Prostate gland (tissue), 2 donors: ENCODE measurements around the gene KPNA3. TPM values are rescaled to one million over a fixed set of nuclear protein-coding genes. Genes with fewer than 3 reads are reported as not detected.

Experiments used
- DNase-seq: peaks from one replicate; pipeline ENCODE4 v3.0.0-alpha.2; 2019; ENCODE audit warnings: low spot score
- H3K27ac ChIP-seq, 2 donors: fragments of 200-600 bp; sonication (generic); 2 replicates each; pipeline ENCODE4 v1.5.1; 2017 to 2019
- H3K27me3 ChIP-seq: fragments of 200-600 bp; sonication (generic); replicated peaks from 2 replicates; pipeline ENCODE4 v1.5.1; 2019; ENCODE audit not compliant: insufficient read depth
- H3K36me3 ChIP-seq, 2 donors: fragments of 200-600 bp; sonication (generic); 1 replicate in 1 of 2; 2 replicates in 1 of 2; pipeline versions ENCODE4 v1.5.1 to v1.8.1; 2017 to 2019
- H3K4me1 ChIP-seq: fragments of 200-600 bp; sonication (generic); replicated peaks from 2 replicates; pipeline ENCODE4 v1.5.1; 2019
- H3K4me3 ChIP-seq, 2 donors: fragments of 200-600 bp; sonication (generic); 2 replicates each; pipeline ENCODE4 v1.5.1; 2017 to 2019
- H3K9me3 ChIP-seq: fragments of 200-600 bp; sonication (generic); 2 replicates; pipeline ENCODE4 v1.5.1; 2017
- CTCF ChIP-seq, 4 experiments: fragments of 200-600 bp in 2 of 4; fragments of 450-650 bp in 2 of 4; sonication (generic) in 2 of 4; IDR thresholded peaks; 1 replicate in 3 of 4; 2 replicates in 1 of 4; pipeline ENCODE4 v1.5.1; 2016 to 2019; ENCODE audit warnings: antibody characterized with exemption in 4 of 4, mild to moderate bottlenecking in 2 of 4, moderate library complexity in 2 of 4
- POLR2A ChIP-seq: fragments of 450-650 bp; IDR thresholded peaks from one replicate; pipeline ENCODE4 v1.6.1; 2016; ENCODE audit warnings: antibody characterized with exemption, mild to moderate bottlenecking
- POLR2AphosphoS5 ChIP-seq: sonication (generic); formaldehyde crosslinking; IDR thresholded peaks from one replicate; pipeline ENCODE4 v1.6.1; 2017; ENCODE audit warnings: antibody characterized with exemption
- WGBS: methylation state at CpG from one replicate; pipeline ENCODE4 v1.1.5; 2018; 5-methylcytosine and 5-hydroxymethylcytosine counted together
- intact Hi-C: fragments of 100-400 bp; cut with DNase I; formaldehyde crosslinking; loops from one replicate; pipeline ENCODE4 v1.14.2; 2022
- total RNA-seq, 2 donors: library from RNA; depleted of rRNA; stranded (reverse); fragments of >200 nt; gene quantifications; one replicate each; pipeline ENCODE4 v1.1.0, GENCODE V29; 2016

Gene KPNA3
- total RNA-seq, 2 donors from 2014 or later = 16.9 to 26.4 TPM

GRCh38 chr13:49657241-49657641, 135.2 kb downstream of the KPNA3 start:
- intact Hi-C loops = no loop called here
- Histone ChIP-seq H3K4me1 (no peaks in the 10 kb centered on the region), H3K9me3 (no peaks in the 10 kb centered on the region), H3K27ac (no peak overlapping the region), H3K27me3 (no peaks in the 10 kb centered on the region), H3K4me3 (no peak overlapping the region), H3K36me3 (no peaks in the 10 kb centered on the region)
- TF ChIP-seq POLR2A (no peak), POLR2AphosphoS5 (no peak), CTCF (IDR thresholded peaks at IDR 0.05) (no peak)
- DNase-seq = peak; percentile 7
- WGBS = 58% methylated on average over 9 of the region's 9 CpGs

GRCh38 chr13:49655906-49656305, 136.6 kb downstream of the KPNA3 start:
- H3K9me3 ChIP-seq = no peaks in the 10 kb centered on the region
- no peaks in the 10 kb centered on the region for H3K27me3 ChIP-seq
- H3K4me1 ChIP-seq = no peaks in the 10 kb centered on the region
- no peak overlapping the region for H3K27ac ChIP-seq
- TF ChIP-seq POLR2A (no peak), POLR2AphosphoS5 (no peak), CTCF (IDR thresholded peaks at IDR 0.05) (no peak)
- intact Hi-C loops = no loop called here
- H3K36me3 ChIP-seq = no peaks in the 10 kb centered on the region
- no peak for DNase-seq
- 89% methylated on average over 3 of the region's 3 CpGs for WGBS
- no peak overlapping the region for H3K4me3 ChIP-seq

GRCh38 chr13:49654011-49654410, 138.5 kb downstream of the KPNA3 start:
- Histone ChIP-seq H3K9me3 (no peaks in the 10 kb centered on the region), H3K4me1 (no peaks in the 10 kb centered on the region), H3K4me3 (no peak overlapping the region), H3K27ac (no peak overlapping the region), H3K27me3 (no peaks in the 10 kb centered on the region), H3K36me3 (no peaks in the 10 kb centered on the region)
- intact Hi-C loops = loop anchor here (5.0 kb wide), 2 partner anchors 138 to 193 kb away; partner anchors contain the start of gene KPNA3
- TF ChIP-seq POLR2A = no peak
- no peak for TF ChIP-seq POLR2AphosphoS5
- no peak for TF ChIP-seq CTCF (IDR thresholded peaks at IDR 0.05)
- 72% methylated on average over 3 of the region's 3 CpGs for WGBS
- DNase-seq = no peak

DNA sequence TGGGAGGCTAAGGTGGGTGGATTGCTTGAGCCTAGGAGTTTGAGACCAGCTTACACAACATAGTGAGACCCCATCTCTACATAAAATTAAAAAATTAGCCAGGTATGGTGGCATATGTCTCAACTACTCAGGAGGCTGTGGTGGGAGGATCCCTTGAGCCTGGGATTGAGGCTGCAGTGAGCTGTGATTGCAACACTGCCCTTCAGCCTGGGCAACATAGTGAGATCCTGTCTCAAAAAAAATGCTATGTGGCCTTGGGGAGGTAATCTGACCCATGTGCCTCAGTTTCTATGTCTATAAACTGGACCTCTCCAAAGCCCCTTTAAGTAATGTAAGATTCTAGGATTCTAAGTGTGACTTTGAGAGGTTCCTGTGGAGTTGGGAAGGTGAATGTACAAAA, 139.0 kb downstream of the KPNA3 start:
- no peaks in the 10 kb centered on the region for H3K27me3 ChIP-seq
- TF ChIP-seq POLR2A = no peak
- no peak for TF ChIP-seq POLR2AphosphoS5
- no peak for TF ChIP-seq CTCF (IDR thresholded peaks at IDR 0.05)
- H3K4me3 ChIP-seq = no peak overlapping the region
- no peaks in the 10 kb centered on the region for H3K36me3 ChIP-seq
- no peaks in the 10 kb centered on the region for H3K4me1 ChIP-seq
- H3K27ac ChIP-seq = no peak overlapping the region
- H3K9me3 ChIP-seq = no peaks in the 10 kb centered on the region
- no peak for DNase-seq
- intact Hi-C loops = loop anchor here (5.0 kb wide), 2 partner anchors 139 to 194 kb away; partner anchors contain the start of gene KPNA3
